Uterus (tissue), 2 donors: ENCODE measurements around the gene BSND.

ENCODE experiments used
- CTCF ChIP-seq, 4 experiments: fragments of 200-600 bp in 2 of 4; fragments of 450-650 bp in 2 of 4; sonication (generic) in 2 of 4; IDR thresholded peaks; one replicate each; pipeline ENCODE4 v1.5.1; 2016 to 2019; ENCODE audit warnings: antibody characterized with exemption in 4 of 4, mild to moderate bottlenecking in 2 of 4, moderate library complexity in 1 of 4
- POLR2A ChIP-seq, 2 donors: fragments of 450-650 bp; IDR thresholded peaks; one replicate each; pipeline ENCODE4 v1.6.1; 2016; ENCODE audit warnings: antibody characterized with exemption in 2 of 2, mild to moderate bottlenecking in 1 of 2, moderate library complexity in 1 of 2

GRCh38 chr1:55033265-55033614, 34.5 kb downstream of the BSND start:
- TF ChIP-seq CTCF (IDR thresholded peaks at IDR 0.05) = no peak
- TF ChIP-seq POLR2A (IDR thresholded peaks at IDR 0.05) = no peak
